HepG2 (cell line): Measurements from ENCODE around the gene AGAP1. TPM values are rescaled to one million over a fixed set of nuclear protein-coding genes. Genes with fewer than 3 reads are reported as not detected.
A peak's percentile ranks its signal among the peaks of the same experiment; 100 is the strongest.

Experiments used
- ATAC-seq: fragments of 200-7000 bp; cut with Tn5 transposase; 3 replicates; pipeline ENCODE4 v1.9.1; 2020; ENCODE audit warnings: mild to moderate bottlenecking, moderate library complexity
- BruUV-seq: library from RNA; stranded (reverse); fragments of 400-500 nt; replicated peaks from 2 replicates; lab custom pipeline; 2021; lab: Mats Ljungman, UMichigan
- CTCF ChIA-PET: fragments of 300-600 bp; formaldehyde crosslinking; extraction: SDS; loops from one replicate; lab custom pipeline; 2021; ENCODE audit warnings: low total read pairs, inconsistent platforms, low intra/inter-chr PET ratio; lab: Yijun Ruan, JAX
- POLR2A ChIA-PET: fragments of 350-600 bp; sonication (Branson Sonifier 250); formaldehyde crosslinking; loops from one replicate; lab custom pipeline; 2020; ENCODE audit warnings: antibody characterized with exemption, inconsistent platforms; lab: Yijun Ruan, JAX
- DNase-seq: peaks from one replicate; pipeline ENCODE4 v3.0.0-alpha.2; 2015; ENCODE audit warnings: low spot score
- FAIRE-seq: peaks from 3 replicates; lab custom pipeline; 2011; peaks lifted over from hg19 to GRCh38; lab: Jason Lieb, UNC
- H2AFZ ChIP-seq: one replicate; pipeline ENCODE4 v1.6.1; 2011; ENCODE audit warnings: low read length, inconsistent platforms
- H3K27ac ChIP-seq: fragments of 300-600 bp; 3 replicates; pipeline ENCODE4 v1.8.0; 2011; ENCODE audit warnings: mixed run types, mild to moderate bottlenecking, mixed read lengths, low read length, inconsistent platforms; ENCODE audit not compliant: insufficient read depth; ENCODE audit errors: extremely low read length
- H3K27me3 ChIP-seq, 2 experiments: fragments of 200-600 bp in 1 of 2; 2 replicates in 1 of 2; 3 replicates in 1 of 2; pipeline versions ENCODE4 v1.6.0 to v1.8.0; 2011; ENCODE audit warnings: low read length in 2 of 2, mild to moderate bottlenecking in 2 of 2, moderate library complexity in 2 of 2, inconsistent platforms in 1 of 2; ENCODE audit not compliant: insufficient read depth in 2 of 2, control insufficient read depth in 1 of 2
- H3K36me3 ChIP-seq, 2 experiments: fragments of 200-600 bp in 1 of 2; replicated peaks in 1 of 2; 2 replicates in 1 of 2; 3 replicates in 1 of 2; pipeline versions ENCODE4 v1.5.1 to v1.8.0; 2011; ENCODE audit warnings: low read length in 2 of 2, inconsistent platforms in 1 of 2; ENCODE audit not compliant: insufficient read depth in 2 of 2, control insufficient read depth in 1 of 2
- H3K4me1 ChIP-seq: 2 replicates; pipeline ENCODE4 v1.5.1; 2012; ENCODE audit warnings: low read length, inconsistent platforms; ENCODE audit not compliant: insufficient read depth
- H3K4me2 ChIP-seq: 2 replicates; pipeline ENCODE4 v1.6.0; 2011; ENCODE audit warnings: low read depth, low read length, inconsistent platforms
- H3K4me3 ChIP-seq, 3 experiments: fragments of 200-600 bp in 1 of 3; sonication (generic), shearing (Covaris generic) in 1 of 3; replicated peaks in 1 of 3; 2 replicates each; pipeline ENCODE4 v1.5.1; 2011 to 2016; ENCODE audit warnings: low read length in 3 of 3, inconsistent platforms in 2 of 3, low read depth in 2 of 3, mild to moderate bottlenecking in 2 of 3, control low read depth in 1 of 3, mixed read lengths in 1 of 3; ENCODE audit not compliant: insufficient read depth in 1 of 3
- H3K79me2 ChIP-seq: one replicate; pipeline ENCODE4 v1.6.1; 2011; ENCODE audit warnings: low read length, inconsistent platforms; ENCODE audit not compliant: insufficient read depth
- H3K9ac ChIP-seq: 2 replicates; pipeline ENCODE4 v1.6.0; 2011; ENCODE audit warnings: mild to moderate bottlenecking, low read depth, low read length, inconsistent platforms; ENCODE audit not compliant: insufficient read depth
- H3K9me3 ChIP-seq: 2 replicates; pipeline ENCODE4 v1.5.1; 2012; ENCODE audit warnings: mild to moderate bottlenecking, low read length
- H4K20me1 ChIP-seq: 2 replicates; pipeline ENCODE4 v1.6.0; 2011; ENCODE audit warnings: inconsistent platforms, mild to moderate bottlenecking, low read length, moderate library complexity; ENCODE audit not compliant: insufficient read depth
- CC2D1A ChIP-seq: sonication (generic); formaldehyde crosslinking; IDR thresholded peaks from 2 replicates; pipeline ENCODE4 v1.8.1; 2023; ENCODE audit warnings: mild to moderate bottlenecking, missing genetic modification reagents
- CEBPZ ChIP-seq: IDR thresholded peaks from 2 replicates; pipeline ENCODE4 v1.6.1; 2012; ENCODE audit warnings: low read length, improper control_type of control experiment
- EEA1 ChIP-seq: sonication (generic); formaldehyde crosslinking; IDR thresholded peaks from 2 replicates; pipeline ENCODE4 v1.5.1; 2020; ENCODE audit warnings: mild to moderate bottlenecking, missing genetic modification reagents, borderline replicate concordance
- GABPA ChIP-seq, 2 experiments: IDR thresholded peaks; 2 replicates each; pipeline ENCODE4 v1.6.1; 2011 to 2016; ENCODE audit warnings: low read depth in 2 of 2, low read length in 1 of 2, missing biosample characterization in 1 of 2, missing genetic modification characterization in 1 of 2
- IKZF1 ChIP-seq: fragments of 450-650 bp; IDR thresholded peaks from 2 replicates; pipeline ENCODE4 v1.7.1; 2016
- KDM3A ChIP-seq: IDR thresholded peaks from 2 replicates; pipeline ENCODE4 v1.6.1; 2018; ENCODE audit warnings: low read depth, missing compliant biosample characterization
- RBAK ChIP-seq: sonication (generic); formaldehyde crosslinking; IDR thresholded peaks from 2 replicates; pipeline ENCODE4 v1.5.1; 2020; ENCODE audit warnings: mild to moderate bottlenecking, missing genetic modification reagents
- SP2 ChIP-seq: sonication (generic); formaldehyde crosslinking; IDR thresholded peaks from 2 replicates; pipeline ENCODE4 v1.5.1; 2020; ENCODE audit warnings: mild to moderate bottlenecking, missing genetic modification reagents
- SP4 ChIP-seq: sonication (generic); formaldehyde crosslinking; IDR thresholded peaks from 2 replicates; pipeline ENCODE4 v1.8.1; 2023; ENCODE audit warnings: mild to moderate bottlenecking, missing genetic modification reagents
- TBX3 ChIP-seq: fragments of 450-650 bp; IDR thresholded peaks from 2 replicates; pipeline ENCODE4 v1.6.1; 2017; ENCODE audit warnings: antibody characterized with exemption, mild to moderate bottlenecking, inconsistent platforms, borderline replicate concordance
- ZBTB1 ChIP-seq: sonication (generic); formaldehyde crosslinking; IDR thresholded peaks from 2 replicates; pipeline ENCODE4 v1.4.0; 2020; ENCODE audit warnings: missing genetic modification reagents, borderline replicate concordance
- ZNF207 ChIP-seq: fragments of 450-650 bp; IDR thresholded peaks from 2 replicates; pipeline ENCODE4 v1.6.1; 2016; ENCODE audit warnings: antibody characterized with exemption, borderline replicate concordance
- ZNF251 ChIP-seq: sonication (generic); formaldehyde crosslinking; IDR thresholded peaks from 2 replicates; pipeline ENCODE4 v1.9.0; 2021; ENCODE audit warnings: mild to moderate bottlenecking, missing genetic modification reagents
- ZNF337 ChIP-seq: sonication (generic); formaldehyde crosslinking; IDR thresholded peaks from 2 replicates; pipeline ENCODE4 v1.5.1; 2020; ENCODE audit warnings: missing genetic modification reagents, low read depth, mild to moderate bottlenecking, borderline replicate concordance
- ZNF572 ChIP-seq: sonication (generic); formaldehyde crosslinking; IDR thresholded peaks from 2 replicates; pipeline ENCODE4 v1.5.1; 2020; ENCODE audit warnings: mild to moderate bottlenecking, missing genetic modification reagents
- WGBS: methylation state at CpG from one replicate; pipeline ENCODE4 v1.1.6; 2017; ENCODE audit warnings: low lambda C conversion rate; 5-methylcytosine and 5-hydroxymethylcytosine counted together
- in situ Hi-C: cut with HindIII; loops from 2 replicates; pipeline ENCODE4 v1.10.0; 2017; ENCODE audit warnings: low pct_unique_long_range_greater_than_20kb; ENCODE audit not compliant: extremely low pct_ligation_motif_present
- intact Hi-C: fragments of 100-400 bp; cut with micrococcal nuclease; formaldehyde crosslinking; loops from one replicate; pipeline ENCODE4 v1.10.0; 2022; ENCODE audit not compliant: unreplicated experiment
- polyA plus RNA-seq, 8 experiments: library from polyadenylated mRNA; depleted of rRNA in 3 of 8; stranded (reverse) in 7 of 8; unstranded in 1 of 8; fragments of >200 nt; fragmentation: Illumina TruSeq in 4 of 8; extraction: Trizol in 4 of 8; gene quantifications; 2 replicates each; pipeline versions ENCODE4 v1.2.1 to v1.2.3, GENCODE V29; 2011 to 2016; ENCODE audit warnings: low read depth in 4 of 8, missing spikeins in 1 of 8, mixed read lengths in 1 of 8; ENCODE audit not compliant: insufficient read depth in 1 of 8
- total RNA-seq, 5 experiments: library from RNA; depleted of rRNA; stranded (reverse); fragments of >200 nt; fragmentation: Illumina TruSeq; extraction: Trizol; gene quantifications; 2 replicates each; pipeline ENCODE4 v1.2.3, GENCODE V29; 2016; ENCODE audit warnings: low read depth in 1 of 5
- TF ChIP-seq, protein P1 (sequence below): sonication (generic); formaldehyde crosslinking; IDR thresholded peaks from 2 replicates; pipeline ENCODE4 v1.4.0; 2020; ENCODE audit warnings: mild to moderate bottlenecking, low read depth, missing genetic modification reagents
- TF ChIP-seq, protein P2 (sequence below): sonication (generic); formaldehyde crosslinking; IDR thresholded peaks from 2 replicates; pipeline ENCODE4 v1.9.0; 2022; ENCODE audit warnings: low read depth, missing genetic modification reagents
- TF ChIP-seq, protein P3 (sequence below): sonication (generic); formaldehyde crosslinking; IDR thresholded peaks from 2 replicates; pipeline ENCODE4 v1.8.1; 2023; ENCODE audit warnings: missing genetic modification reagents, inconsistent platforms, borderline replicate concordance

AGAP1 gene
- total and polyA plus RNA-seq, 2 of the 13 experiments (the other 11 are each of a cell fraction or from before 2014, with no cell fraction given) = 21.2 to 32.7 TPM

DNA sequence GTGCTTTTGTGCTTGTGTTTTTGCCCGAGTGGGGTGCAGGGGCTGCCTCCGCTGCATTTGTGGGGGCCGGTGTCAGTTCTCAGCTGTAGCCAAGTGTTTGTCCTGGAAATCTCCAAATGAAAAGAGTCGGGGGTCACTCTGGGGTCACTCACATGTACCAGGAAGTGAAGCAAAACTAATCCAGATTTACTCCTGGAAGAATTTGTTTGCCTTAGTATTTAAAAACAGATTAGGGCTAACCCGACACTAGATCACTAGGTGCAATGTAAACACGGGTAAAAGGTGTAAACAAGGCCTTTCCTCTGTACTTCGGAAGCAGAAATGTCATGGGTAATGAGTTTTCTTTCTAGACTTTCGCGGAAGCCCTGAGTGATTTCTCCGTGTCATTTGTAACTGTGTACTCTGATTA lies 624.0 kb downstream of the AGAP1 start:
- POLR2A ChIA-PET = no interaction called here
- peak; percentile 86 for FAIRE-seq
- peak; percentile 99 for TF ChIP-seq TBX3
- TF ChIP-seq EEA1 = no peak
- TF ChIP-seq CEBPZ = no peak
- TF ChIP-seq RBAK (CRISPR knock-in tag) = no peak
- no peak for TF ChIP-seq IKZF1
- TF ChIP-seq CC2D1A = no peak
- no peak for TF ChIP-seq ZBTB1 (CRISPR knock-in tag)
- no peak for TF ChIP-seq ZNF572
- TF ChIP-seq, protein P1, sequence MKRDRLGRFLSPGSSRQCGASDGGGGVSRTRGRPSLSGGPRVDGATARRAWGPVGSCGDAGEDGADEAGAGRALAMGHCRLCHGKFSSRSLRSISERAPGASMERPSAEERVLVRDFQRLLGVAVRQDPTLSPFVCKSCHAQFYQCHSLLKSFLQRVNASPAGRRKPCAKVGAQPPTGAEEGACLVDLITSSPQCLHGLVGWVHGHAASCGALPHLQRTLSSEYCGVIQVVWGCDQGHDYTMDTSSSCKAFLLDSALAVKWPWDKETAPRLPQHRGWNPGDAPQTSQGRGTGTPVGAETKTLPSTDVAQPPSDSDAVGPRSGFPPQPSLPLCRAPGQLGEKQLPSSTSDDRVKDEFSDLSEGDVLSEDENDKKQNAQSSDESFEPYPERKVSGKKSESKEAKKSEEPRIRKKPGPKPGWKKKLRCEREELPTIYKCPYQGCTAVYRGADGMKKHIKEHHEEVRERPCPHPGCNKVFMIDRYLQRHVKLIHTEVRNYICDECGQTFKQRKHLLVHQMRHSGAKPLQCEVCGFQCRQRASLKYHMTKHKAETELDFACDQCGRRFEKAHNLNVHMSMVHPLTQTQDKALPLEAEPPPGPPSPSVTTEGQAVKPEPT (CRISPR knock-in tag) = no peak
- TF ChIP-seq ZNF207 = no peak
- no peak for TF ChIP-seq ZNF251
- peak; percentile 66; the same call in 1 of the 2 replicates for TF ChIP-seq KDM3A (CRISPR knock-in tag)
- TF ChIP-seq ZNF337 (CRISPR knock-in tag) = peak; percentile 65; the same call in 1 of the 2 replicates
- TF ChIP-seq, protein P2, sequence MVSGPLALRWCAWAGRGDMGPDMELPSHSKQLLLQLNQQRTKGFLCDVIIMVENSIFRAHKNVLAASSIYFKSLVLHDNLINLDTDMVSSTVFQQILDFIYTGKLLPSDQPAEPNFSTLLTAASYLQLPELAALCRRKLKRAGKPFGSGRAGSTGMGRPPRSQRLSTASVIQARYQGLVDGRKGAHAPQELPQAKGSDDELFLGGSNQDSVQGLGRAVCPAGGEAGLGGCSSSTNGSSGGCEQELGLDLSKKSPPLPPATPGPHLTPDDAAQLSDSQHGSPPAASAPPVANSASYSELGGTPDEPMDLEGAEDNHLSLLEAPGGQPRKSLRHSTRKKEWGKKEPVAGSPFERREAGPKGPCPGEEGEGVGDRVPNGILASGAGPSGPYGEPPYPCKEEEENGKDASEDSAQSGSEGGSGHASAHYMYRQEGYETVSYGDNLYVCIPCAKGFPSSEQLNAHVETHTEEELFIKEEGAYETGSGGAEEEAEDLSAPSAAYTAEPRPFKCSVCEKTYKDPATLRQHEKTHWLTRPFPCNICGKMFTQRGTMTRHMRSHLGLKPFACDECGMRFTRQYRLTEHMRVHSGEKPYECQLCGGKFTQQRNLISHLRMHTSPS = no peak
- TF ChIP-seq SP2 (CRISPR knock-in tag) = no peak
- no peak for TF ChIP-seq SP4 (CRISPR knock-in tag)
- TF ChIP-seq, protein P3, sequence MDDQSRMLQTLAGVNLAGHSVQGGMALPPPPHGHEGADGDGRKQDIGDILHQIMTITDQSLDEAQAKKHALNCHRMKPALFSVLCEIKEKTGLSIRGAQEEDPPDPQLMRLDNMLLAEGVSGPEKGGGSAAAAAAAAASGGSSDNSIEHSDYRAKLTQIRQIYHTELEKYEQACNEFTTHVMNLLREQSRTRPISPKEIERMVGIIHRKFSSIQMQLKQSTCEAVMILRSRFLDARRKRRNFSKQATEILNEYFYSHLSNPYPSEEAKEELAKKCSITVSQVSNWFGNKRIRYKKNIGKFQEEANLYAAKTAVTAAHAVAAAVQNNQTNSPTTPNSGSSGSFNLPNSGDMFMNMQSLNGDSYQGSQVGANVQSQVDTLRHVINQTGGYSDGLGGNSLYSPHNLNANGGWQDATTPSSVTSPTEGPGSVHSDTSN (CRISPR knock-in tag) = no peak
- no peak for TF ChIP-seq GABPA (IDR thresholded peaks at IDR 0.05; ENCODE audit: low read depth, low read length)
- TF ChIP-seq GABPA (CRISPR knock-in tag; IDR thresholded peaks at IDR 0.05; ENCODE audit: low read depth) = peak; percentile 70

More for the DNA sequence above, 624.0 kb downstream of the AGAP1 start:
- Histone ChIP-seq H3K9me3 (no peaks in the 10 kb centered on the region), H3K27me3 (no peaks in the 10 kb centered on the region; a peak in 1 of 5 replicates), H3K9ac (no peak overlapping the region), H3K79me2 (no peaks in the 10 kb centered on the region), H4K20me1 (peaks cover 59% of the 10 kb centered on the region), H2AFZ (no peak overlapping the region), H3K27ac (no peak overlapping the region), H3K4me2 (peak overlapping the region; percentile 56), H3K4me3 (no peak overlapping the region), H3K4me1 (peaks cover 30% of the 10 kb centered on the region), H3K36me3 (peaks cover 0 to 12% of the 10 kb centered on the region in 2 experiments; a peak in 2 of 5 replicates)
- intact Hi-C loops = loop anchor here (10.0 kb wide), 1 partner anchor 103 kb away; no protein-coding TSS in a partner anchor
- DNase-seq (peak; percentile 93), ATAC-seq (peak; percentile 89)
- WGBS = 5% methylated on average over 10 of the region's 10 CpGs
- CTCF ChIA-PET = no interaction called here
- BruUV-seq = no TSS peak
- in situ Hi-C loops = no loop called here
